Brain microvascular endothelial cell (primary cell): Measurements from ENCODE around the gene SPACA5.
"Not testable (repeated sequence)": the region's sequence is repeated elsewhere in the genome, so short reads cannot be mapped to it uniquely, and the experiment has no call there.

Experiments
- DNase-seq: peaks from one replicate; pipeline ENCODE4 v3.0.0-alpha.2; 2020
- H3K27ac ChIP-seq: fragments of 250-450 bp; sonication (Bioruptor Pico); 2 replicates; pipeline ENCODE4 v1.5.1; 2020; ENCODE audit warnings: mild to moderate bottlenecking, moderate library complexity
- H3K27me3 ChIP-seq: fragments of 250-450 bp; sonication (Bioruptor Pico); replicated peaks from 2 replicates; pipeline ENCODE4 v1.5.1; 2020; ENCODE audit warnings: mild to moderate bottlenecking
- H3K36me3 ChIP-seq: fragments of 250-450 bp; sonication (Bioruptor Pico); replicated peaks from 2 replicates; pipeline ENCODE4 v1.5.1; 2020; ENCODE audit warnings: mild to moderate bottlenecking
- H3K4me3 ChIP-seq: 2 replicates; pipeline ENCODE4 v1.5.1; 2011; ENCODE audit warnings: low read depth, mild to moderate bottlenecking, control low read depth, low read length, moderate library complexity
- in situ Hi-C: cut with HindIII; loops from 2 replicates; pipeline ENCODE4 v1.10.0; 2017; ENCODE audit warnings: low sequenced_read_pairs, low pct_ligation_motif_present
- TF ChIP-seq, protein P1 (sequence below): IDR thresholded peaks from 2 replicates; pipeline ENCODE4 v1.5.1; 2011; ENCODE audit warnings: low read depth, mild to moderate bottlenecking, moderate library complexity, low read length, control low read depth, inconsistent platforms; ENCODE audit errors: missing control alignments

The SPACA5 gene

DNA sequence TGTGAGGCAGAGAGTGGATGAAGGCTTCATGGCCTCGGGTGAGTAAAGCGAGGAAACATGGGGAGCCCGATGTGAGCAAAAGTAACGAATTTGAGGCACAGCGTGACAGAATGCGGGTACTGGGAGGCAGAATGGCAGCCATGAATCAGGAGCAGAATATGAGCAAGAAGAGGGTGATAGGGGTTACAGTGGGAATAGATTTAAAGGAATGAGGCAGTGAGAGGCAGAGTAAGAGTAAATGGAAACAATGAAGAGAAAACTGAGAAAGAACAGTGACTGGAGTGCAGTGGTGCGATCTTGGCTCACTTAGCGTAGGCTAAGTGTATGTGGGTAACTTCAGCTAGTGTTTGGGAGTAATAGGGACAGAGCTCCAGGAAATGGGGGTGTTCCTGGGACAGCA lies at the start of gene SPACA5:
SPACA5 (plus strand) TSS at position 301 of the 400 bp plus-strand sequence. CDS start 815 bp downstream, outside the sequence.
- H3K27ac ChIP-seq, H3K36me3 ChIP-seq, H3K4me3 ChIP-seq, in situ Hi-C loops, H3K27me3 ChIP-seq, DNase-seq: not testable (repeated sequence)

DNA sequence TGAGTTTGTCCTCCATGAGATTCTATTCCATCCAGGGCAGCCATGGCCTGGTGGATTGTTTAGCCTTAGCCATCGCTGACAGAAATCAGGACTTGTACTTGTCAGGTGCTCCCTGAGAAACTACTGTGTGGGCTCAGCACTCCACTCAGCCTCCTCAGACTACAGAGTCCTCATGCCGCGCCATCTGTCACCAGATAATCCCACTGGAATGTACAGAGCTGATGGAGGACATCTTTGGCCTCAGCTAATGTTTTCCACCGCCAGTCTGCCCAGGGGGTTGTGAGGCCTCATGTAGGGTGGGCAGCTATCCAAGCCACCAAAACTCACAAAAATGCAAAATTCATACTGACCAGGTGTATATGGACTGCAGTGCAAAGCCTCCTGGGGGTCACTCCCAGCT lies 48.6 kb upstream of the SPACA5 start:
- DNase-seq, in situ Hi-C loops, H3K36me3 ChIP-seq, H3K27me3 ChIP-seq, H3K27ac ChIP-seq, H3K4me3 ChIP-seq: not testable (repeated sequence)

DNA sequence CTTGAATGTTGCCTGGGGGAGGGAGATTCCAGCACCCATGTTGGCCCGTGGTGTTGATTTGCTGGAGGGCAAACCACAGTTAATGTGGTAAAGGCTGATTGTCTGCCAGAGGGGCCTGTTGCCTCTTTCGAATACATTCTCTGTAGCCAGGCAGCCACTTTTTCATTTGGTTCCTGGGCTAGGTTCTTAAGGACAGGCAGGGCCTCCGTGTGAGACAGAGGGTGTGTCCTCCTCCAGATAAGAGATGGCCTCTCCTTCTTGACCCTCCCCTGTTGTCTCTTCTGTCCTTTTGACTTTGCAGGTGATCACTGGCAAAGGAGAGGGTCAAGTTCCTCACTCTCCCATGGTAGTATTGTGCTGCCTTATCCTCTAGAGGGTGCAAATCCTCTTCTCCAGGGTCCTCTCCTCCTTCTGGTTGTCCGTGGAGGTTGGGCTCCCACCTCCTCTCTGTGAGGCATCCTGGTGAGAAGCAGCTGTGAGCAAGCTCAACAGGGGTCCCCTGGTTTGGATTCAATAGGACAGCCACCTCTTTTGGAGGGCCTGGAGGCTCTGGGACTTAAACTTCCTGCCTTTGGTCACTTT lies 47.9 kb upstream of the SPACA5 start:
- in situ Hi-C loops: no loop called here
- no peaks in the 10 kb centered on the region for H3K27me3 ChIP-seq
- H3K36me3 ChIP-seq: no peaks in the 10 kb centered on the region
- TF ChIP-seq, protein P1, sequence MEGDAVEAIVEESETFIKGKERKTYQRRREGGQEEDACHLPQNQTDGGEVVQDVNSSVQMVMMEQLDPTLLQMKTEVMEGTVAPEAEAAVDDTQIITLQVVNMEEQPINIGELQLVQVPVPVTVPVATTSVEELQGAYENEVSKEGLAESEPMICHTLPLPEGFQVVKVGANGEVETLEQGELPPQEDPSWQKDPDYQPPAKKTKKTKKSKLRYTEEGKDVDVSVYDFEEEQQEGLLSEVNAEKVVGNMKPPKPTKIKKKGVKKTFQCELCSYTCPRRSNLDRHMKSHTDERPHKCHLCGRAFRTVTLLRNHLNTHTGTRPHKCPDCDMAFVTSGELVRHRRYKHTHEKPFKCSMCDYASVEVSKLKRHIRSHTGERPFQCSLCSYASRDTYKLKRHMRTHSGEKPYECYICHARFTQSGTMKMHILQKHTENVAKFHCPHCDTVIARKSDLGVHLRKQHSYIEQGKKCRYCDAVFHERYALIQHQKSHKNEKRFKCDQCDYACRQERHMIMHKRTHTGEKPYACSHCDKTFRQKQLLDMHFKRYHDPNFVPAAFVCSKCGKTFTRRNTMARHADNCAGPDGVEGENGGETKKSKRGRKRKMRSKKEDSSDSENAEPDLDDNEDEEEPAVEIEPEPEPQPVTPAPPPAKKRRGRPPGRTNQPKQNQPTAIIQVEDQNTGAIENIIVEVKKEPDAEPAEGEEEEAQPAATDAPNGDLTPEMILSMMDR: peak; percentile 34
- DNase-seq: peak; percentile 2
- H3K4me3 ChIP-seq: no peak overlapping the region
- no peak overlapping the region for H3K27ac ChIP-seq

DNA sequence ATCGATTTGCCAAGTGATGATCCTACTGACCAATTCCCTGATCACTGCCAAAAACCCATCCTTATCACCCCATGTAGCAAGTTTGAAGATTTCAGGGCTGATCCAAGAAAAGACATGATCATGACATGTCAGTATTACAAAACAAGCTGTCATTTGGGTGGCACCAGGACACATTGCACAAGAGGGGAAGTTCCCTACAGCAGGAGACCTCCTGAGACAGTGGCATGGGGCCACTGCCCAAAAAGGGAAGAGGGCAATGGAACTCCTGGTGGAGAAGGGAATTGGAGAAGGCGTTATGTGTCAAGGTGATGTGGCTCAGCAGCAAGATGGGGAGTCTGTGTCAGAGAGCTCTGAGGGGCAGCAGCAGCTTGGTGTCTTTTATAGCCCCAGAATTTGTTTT lies 46.4 kb upstream of the SPACA5 start:
- H3K27ac ChIP-seq: no peak overlapping the region
- TF ChIP-seq, protein P1: no peak
- no peak for DNase-seq

DNA sequence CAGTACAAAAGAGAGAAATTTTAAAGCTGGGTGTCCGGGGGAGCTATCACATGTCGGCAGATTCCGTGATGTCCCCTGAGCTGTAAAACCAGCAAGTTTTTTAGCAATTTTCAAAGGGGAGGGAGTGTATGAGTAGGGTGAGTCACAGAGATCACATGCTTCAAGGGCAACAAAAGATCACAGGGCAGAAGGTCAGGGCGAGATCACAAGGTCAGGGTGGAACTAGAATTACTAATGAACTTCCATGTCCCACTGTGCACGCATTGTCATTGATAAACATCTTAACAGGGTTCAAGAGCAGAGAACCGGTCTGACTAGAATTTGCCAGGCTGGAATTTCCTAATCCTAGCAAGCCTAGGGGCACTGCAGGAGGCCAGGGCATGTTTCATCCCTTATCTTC lies 45.0 kb upstream of the SPACA5 start:
- H3K27me3 ChIP-seq, H3K27ac ChIP-seq, H3K36me3 ChIP-seq, H3K4me3 ChIP-seq, DNase-seq, in situ Hi-C loops: not testable (repeated sequence)

More for the DNA sequence above, 46.4 kb upstream of the SPACA5 start:
- no peaks in the 10 kb centered on the region for H3K27me3 ChIP-seq
- in situ Hi-C loops: no loop called here
- no peaks in the 10 kb centered on the region for H3K36me3 ChIP-seq
- no peak overlapping the region for H3K4me3 ChIP-seq

DNA sequence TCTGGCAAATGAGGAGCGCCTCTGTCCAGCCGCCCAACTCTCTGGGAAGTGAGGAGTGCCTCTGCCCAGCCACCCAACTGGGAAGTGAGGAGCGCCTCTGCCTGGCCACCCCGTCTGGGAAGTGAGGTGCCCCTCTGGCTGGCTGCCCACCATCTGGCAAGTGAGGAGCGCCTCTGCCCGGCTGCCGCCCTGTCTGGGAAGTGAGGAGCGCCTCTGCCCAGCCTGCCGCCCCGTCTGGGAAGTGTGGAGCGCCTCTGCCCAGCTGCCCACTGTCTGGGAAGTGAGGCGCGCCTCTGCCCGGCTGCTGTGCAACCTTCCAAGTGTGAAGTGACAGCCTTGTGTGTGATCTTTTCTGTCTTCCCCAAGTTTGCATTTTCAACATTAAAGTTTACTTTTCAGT lies 41.3 kb upstream of the SPACA5 start:
- H3K36me3 ChIP-seq, H3K27me3 ChIP-seq, in situ Hi-C loops, H3K27ac ChIP-seq, H3K4me3 ChIP-seq, DNase-seq: not testable (repeated sequence)

DNA sequence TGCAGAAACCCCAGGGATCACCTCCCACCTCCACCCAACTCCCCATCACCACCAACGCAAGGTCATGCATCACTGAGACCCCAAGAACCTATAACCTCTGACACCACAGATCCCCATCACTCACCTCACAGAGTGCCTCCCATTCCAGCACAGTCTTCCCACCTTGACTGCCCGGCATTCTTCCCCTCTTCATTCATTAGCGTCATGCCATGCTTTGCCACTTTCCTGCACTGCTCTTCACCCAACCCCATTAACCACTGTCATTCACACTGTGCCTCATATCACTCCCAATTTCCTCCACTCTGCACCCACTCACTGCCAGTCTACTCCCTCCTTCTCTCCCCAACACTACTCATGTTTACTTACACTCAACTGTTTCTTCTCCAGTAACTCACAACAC lies 33.6 kb upstream of the SPACA5 start:
- TF ChIP-seq, protein P1: no peak
- no peaks in the 10 kb centered on the region for H3K27me3 ChIP-seq
- H3K4me3 ChIP-seq: no peak overlapping the region
- in situ Hi-C loops: no loop called here
- peaks cover 8% of the 10 kb centered on the region for H3K36me3 ChIP-seq
- H3K27ac ChIP-seq: no peak overlapping the region
- no peak for DNase-seq
